Fibroblast of skin of scalp (primary cell): ENCODE results near the gene C4BPA.

Source experiments
- DNase-seq: peaks from one replicate; pipeline ENCODE4 v3.0.0-alpha.2; 2013

The C4BPA gene

DNA sequence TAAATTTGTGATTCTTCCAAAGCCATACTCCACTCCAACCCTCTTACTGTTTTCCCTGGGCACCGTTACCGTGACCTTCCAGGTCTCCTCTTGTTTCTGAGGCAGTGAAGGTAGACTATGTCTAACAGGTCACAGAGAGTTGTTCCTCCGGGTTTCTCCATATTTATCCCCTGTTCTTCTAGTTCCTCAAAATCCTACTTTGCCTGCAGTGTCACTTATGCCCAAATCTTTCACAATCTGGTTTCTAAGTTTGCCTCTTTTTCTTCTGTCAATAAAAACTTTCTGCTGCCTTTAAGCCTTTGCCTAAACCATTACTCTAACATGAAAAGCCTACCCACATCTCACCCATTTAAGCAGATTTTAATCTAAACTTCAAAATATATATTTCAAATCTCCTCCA is 87.7 kb downstream of the C4BPA start:
- no peak for DNase-seq

DNA sequence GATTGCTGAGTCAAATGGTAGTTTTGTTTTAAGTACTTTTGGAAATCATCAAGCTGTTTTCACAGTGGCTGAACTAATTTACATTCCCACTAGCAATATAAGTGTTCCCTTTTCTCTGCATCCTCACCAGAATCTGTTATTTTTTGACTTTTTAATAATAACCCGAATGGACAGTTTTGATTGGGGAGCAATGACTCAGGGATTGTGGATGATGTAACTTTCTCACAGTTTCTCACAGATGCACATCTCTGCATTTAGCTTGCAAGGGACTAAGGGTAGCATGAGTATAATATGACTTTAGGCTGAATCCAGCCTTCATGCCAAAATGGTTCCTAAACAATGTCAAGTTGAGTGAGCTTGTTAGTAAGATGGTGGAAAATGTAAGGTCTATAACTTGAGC is 90.2 kb downstream of the C4BPA start:
- DNase-seq, result no peak
